ENCODE data around the gene HSPG2. TPM values are rescaled to one million over a fixed set of nuclear protein-coding genes. Genes with fewer than 3 reads are reported as not detected.

Gene HSPG2
- total and polyA plus RNA-seq, 9 of the 15 experiments (the other 6 are each of a cell fraction or from before 2014, with no cell fraction given), result 0.14 to 160 (median 15.7) TPM

DNA sequence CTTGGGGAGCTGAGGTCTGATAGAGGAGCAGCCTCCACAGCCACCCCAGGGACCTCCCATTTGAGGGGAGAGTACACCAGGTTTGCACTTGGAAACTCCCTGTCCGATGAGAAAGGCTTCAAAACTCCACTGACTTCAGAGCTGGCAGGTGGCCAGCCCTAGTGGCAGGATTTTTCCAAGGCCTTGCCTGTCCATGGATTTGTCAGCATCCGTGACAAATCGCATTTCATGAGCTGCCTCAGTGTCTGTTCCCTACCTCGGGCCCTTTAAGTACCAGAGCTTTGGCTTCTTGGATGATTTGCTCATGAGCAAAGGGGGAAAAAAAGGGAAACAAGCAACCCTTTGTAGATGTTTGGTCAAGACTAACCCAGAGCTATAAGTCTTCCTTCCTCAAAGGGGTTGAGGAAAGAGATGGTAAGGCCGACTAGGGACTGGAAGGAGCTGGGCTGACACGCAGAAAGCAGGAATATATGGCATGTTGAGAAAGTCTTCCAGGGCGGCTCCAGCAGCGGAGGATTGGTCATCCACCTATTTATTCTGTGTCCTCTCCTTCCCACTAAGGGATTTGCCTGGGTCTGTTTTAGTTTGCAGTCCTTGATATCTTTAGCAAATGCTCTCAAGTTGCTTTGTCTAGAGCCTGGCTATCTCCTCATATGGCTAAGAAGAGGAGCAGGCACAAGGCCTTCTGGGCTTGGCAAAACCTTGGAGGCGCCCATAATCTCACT is 2.7 kb upstream of the HSPG2 start (continued):
- TF ChIP-seq MGA (IDR thresholded peaks at IDR 0.05) (no peak), ZNF212 (CRISPR knock-in tag; IDR thresholded peaks at IDR 0.05) (no peak), OTX1 (CRISPR knock-in tag; IDR thresholded peaks at IDR 0.05) (no peak), MTA3 (IDR thresholded peaks at IDR 0.05; ENCODE audit: borderline replicate concordance) (no peak), CHD4 (IDR thresholded peaks at IDR 0.05; ENCODE audit: insufficient read depth, insufficient replicate concordance, low read depth, low read length, poor library complexity, severe bottlenecking) (no peak), ZNF584 (CRISPR knock-in tag; IDR thresholded peaks at IDR 0.05; ENCODE audit: low read depth) (no peak), NFIX (CRISPR knock-in tag; IDR thresholded peaks at IDR 0.05; ENCODE audit: low read depth) (peak; percentile 54; the same call in 1 of the 2 replicates), HIVEP1 (CRISPR knock-in tag; IDR thresholded peaks at IDR 0.05) (no peak), HINFP (tag; conservative IDR thresholded peaks at IDR 0.05; ENCODE audit: low read depth) (no peak), FIP1L1 (IDR thresholded peaks at IDR 0.05; ENCODE audit: low read depth, low read length, poor library complexity, severe bottlenecking) (no peak), FOXK1 (CRISPR knock-in tag; IDR thresholded peaks at IDR 0.05; ENCODE audit: borderline replicate concordance) (no peak), ELF2 (CRISPR knock-in tag; IDR thresholded peaks at IDR 0.05) (no peak), ZNF395 (CRISPR knock-in tag; IDR thresholded peaks at IDR 0.05) (no peak)
